G401 (cell line): ENCODE results near the gene RUNDC1. TPM values are rescaled to one million over a fixed set of nuclear protein-coding genes. Genes with fewer than 3 reads are reported as not detected.

Source experiments
- DNase-seq: peaks from one replicate; pipeline ENCODE4 v3.0.0-alpha.2; 2015; ENCODE audit warnings: low spot score
- in situ Hi-C: cut with HindIII; loops from 2 replicates; pipeline ENCODE4 v1.10.0; 2016; ENCODE audit warnings: low sequenced_read_pairs, mixed read lengths
- total RNA-seq: library from RNA; depleted of rRNA; stranded (reverse); fragments of >200 nt; shearing (Covaris generic); gene quantifications from 2 replicates; pipeline ENCODE4 v1.2.3, GENCODE V29; 2014

The RUNDC1 gene
- total RNA-seq, 1 experiment from 2014 or later, result 7.2 TPM

DNA sequence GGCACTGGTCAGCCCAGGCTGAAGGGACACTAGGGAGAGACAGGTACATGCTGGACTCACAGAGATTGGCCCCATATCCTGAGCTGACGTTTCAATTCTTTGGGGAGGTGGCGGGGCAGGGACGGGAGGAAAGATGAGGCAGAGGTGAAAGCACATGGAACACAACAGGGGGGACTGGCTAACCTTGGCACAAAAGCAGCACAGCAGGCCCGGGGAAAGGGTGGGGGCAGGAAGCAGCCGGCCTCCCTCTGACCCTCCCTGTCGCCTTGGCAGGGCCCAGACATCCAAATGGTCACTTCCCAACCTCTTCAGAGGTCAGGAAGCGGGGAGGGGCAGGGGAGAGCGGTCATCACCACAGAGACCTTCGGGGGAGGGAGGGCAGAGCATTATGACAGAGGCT, 35.2 kb downstream of the RUNDC1 start:
- no peak for DNase-seq
- in situ Hi-C loops, result no loop called here

DNA sequence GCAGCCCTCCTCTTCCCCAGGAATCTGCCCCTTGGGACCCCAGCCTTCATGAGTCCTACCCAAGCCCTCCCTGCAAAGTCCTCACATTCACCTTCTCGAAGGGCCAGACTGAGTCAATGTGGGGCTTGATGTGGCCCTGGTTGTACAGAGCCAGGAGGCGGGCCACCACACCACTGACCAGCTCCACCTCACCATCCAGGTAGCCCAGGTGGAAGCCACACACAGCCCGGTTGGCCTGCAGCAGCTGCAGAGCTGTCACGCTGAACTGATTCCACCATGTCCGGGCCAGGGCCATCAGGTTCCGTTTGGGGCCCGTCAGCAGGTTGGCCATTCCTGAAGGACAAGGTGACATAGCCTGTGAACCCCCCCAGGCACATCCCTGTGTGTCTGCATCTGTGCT, 35.9 kb downstream of the RUNDC1 start:
- DNase-seq, result no peak
- in situ Hi-C loops, result no loop called here

DNA sequence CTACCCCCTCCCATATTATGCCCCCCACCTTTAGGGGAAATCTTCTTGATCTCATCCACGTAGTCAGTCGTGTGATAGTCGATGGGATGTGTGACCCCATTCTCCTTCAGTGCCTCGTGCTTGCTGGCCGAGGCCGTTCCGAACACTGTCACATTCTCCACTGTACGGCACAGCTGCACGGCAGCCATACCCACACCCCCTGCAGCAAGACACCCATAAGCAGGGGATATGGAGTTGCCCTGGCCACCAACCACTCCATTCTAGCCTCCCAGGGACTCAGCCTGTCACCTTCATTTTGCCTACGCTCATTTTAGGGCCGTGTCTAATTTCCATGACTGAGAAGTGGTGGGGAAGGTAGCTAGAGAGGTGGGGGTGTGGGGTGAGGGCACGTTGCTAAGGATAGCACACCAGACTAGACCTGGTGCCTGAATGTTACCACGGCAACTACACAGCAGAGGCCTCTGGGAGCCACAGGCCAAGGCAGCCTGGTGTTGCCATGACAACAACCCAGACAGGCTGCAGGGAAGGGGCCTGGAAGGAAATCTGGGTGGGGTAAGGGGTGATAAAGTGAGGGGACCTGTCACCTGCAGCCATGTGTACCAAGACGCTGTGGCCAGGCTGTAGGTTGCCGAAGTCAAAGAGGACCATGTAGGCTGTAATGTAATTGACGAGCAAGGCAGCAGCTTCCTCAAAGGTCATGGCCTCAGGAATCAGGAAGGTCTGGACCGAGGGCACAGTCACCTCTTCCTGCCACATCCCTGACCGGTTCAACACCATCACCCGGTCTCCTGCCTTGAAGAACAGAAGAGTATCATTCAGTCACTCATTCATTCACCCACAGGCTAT, 37.9 kb downstream of the RUNDC1 start:
- in situ Hi-C loops, result no loop called here
- no peak for DNase-seq

DNA sequence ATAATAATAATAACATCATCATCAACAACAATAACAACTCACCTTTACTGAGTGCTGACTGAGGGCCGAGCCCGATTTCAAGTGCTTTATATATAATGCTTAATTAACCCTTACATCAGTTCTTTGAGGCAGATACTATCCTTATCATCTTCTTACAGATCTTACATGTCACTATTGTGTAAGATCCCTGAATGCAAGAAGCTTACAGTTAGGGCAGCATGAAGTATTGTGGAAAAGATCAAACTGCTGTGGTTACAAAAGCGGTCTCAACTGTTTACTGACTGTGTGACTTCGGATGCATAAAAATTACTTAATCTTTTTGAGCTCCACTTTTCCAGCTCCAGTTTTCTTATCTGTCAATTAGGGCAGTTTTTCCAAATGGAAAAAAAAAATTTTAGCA, 38.6 kb downstream of the RUNDC1 start:
- DNase-seq, result no peak
- in situ Hi-C loops, result no loop called here

DNA sequence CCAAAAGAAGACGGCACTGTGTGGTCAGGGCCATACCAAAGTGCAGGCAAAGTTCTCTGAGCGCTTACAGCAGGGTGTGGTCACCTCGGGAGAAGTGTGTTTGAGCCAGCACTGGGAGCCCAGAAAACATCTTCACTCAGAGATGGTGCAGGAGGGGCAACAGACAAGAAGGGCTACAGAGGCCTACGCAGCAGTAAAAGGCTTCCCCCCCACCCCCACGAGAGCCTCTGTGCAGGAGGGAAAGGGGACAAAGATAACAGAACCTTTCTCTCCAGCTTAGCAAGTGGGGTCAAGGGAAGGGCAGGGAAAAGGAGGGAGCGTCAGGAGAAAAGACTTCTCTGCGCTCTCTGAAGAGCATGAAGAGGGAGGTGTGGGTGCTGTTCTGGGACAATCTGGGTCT, 39.1 kb downstream of the RUNDC1 start:
- in situ Hi-C loops, result no loop called here
- DNase-seq, result no peak

DNA sequence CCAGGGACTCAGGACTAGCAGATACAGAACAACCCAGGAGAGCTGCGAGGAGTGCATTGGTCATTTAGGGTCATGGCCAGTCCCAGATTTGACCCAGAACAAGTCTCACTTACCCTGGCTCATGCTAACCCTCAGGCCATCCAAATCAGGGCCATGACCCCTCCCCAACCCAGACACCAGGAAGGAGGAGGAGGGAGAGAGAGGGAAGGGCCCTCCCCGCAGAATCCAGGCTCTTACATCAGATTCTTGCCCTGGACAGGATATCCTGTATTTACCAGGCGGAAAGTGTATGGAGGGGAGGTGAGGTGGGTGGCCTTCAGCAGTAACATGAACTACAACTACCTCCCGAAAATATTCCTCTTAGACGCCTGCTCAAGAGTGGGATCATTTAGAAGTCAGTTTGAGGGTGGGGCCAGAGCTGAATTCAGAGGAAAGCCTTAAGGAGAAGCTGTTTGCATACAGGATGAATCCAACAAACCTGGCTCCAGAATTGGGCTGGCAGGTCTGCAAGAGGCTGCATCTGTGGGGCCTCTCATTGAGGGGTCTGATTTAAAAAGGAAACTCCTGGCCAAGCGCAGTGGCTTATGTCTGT, 39.8 kb downstream of the RUNDC1 start:
- no peak for DNase-seq
- in situ Hi-C loops, result no loop called here

DNA sequence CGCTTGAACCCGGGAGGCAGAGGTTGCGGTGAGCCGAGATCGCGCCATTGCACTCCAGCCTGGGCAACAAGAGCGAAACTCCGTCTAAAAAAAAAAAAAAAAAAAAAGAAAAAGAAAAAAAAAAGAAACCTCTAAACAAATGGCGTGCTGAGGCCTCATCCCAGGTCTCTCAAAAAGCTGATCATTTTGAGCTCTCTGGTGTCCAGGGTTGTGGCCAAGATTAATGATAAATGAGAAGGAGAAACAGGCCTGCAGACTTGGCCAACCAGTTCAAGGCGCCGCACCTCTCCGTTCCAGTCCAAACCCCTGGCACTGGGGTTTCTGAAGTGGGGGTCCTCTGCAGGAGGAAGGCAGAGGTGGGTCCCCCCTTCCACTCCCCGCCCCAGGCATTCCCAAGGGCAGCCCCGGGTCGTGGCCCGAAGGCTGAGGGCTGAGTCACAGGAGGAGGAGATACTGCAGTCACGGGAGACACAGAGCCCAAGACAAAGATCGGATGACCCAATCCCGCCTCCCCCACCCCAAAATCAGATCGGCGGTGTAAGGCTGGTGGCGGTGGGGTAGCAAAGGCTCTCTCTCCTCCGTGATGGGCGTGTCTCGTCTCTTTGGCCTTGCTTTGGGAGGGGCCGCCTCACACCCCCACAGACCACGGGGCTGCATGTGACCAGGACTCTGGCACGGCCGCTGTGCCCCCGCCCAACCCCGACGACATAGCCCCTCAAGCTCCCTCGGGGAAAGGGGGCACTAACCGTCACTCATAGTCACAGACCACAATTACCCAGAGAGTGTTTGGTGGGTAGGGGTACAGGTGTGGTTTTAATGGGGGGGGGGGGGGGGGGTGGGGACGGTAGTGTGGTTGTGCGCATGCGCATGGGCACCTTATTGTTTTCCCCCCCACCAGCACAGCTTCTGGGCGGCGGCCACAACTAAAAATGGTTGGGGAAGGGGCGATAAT, 40.7 kb downstream of the RUNDC1 start:
- peak; percentile 48 for DNase-seq
- in situ Hi-C loops, result no loop called here

DNA sequence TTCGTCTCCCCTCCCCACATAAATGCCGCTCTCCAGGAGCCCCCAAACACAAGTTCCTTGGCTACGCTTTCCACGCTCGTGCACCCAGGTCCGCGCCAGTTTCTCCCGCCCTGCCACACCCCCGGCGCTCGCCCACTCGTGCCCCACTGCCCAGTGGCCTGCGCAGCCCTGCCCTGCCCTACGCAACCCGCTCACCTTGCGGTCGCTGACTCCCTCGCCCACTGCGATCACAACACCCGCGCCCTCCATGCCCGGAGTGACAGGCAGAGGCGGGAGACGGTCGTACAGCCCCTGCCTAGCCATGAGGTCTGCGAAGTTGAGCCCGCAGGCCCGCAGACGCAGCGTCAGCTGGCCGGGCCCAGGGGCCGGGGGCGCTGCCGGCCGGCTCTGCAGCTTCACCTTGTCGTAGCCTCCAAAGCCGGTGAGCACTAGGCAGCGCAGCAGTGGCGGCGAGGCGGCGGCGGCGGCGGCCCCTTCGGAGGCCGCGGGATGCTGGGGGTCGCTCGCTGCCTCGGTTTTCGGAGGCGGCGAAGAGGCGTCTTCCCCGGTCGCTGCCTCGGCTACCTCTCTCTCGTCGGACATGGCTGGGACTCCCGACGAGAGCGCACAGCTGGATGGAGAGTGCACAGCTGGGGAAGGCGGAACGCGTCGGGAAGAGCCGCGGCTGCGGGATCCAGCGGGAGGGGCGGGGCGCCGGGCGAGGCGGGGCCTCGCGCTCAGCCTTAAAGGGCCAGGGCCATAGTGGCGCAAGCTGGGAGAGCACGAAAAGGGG, 41.6 kb downstream of the RUNDC1 start, which contains the start of gene VAT1:
Gene VAT1, minus strand, starts transcription at position 645 of the 772 bp plus-strand sequence. Its CDS starts 63 bp downstream, at position 582.
- DNase-seq, result peak; percentile 76
- in situ Hi-C loops, result no loop called here

DNA sequence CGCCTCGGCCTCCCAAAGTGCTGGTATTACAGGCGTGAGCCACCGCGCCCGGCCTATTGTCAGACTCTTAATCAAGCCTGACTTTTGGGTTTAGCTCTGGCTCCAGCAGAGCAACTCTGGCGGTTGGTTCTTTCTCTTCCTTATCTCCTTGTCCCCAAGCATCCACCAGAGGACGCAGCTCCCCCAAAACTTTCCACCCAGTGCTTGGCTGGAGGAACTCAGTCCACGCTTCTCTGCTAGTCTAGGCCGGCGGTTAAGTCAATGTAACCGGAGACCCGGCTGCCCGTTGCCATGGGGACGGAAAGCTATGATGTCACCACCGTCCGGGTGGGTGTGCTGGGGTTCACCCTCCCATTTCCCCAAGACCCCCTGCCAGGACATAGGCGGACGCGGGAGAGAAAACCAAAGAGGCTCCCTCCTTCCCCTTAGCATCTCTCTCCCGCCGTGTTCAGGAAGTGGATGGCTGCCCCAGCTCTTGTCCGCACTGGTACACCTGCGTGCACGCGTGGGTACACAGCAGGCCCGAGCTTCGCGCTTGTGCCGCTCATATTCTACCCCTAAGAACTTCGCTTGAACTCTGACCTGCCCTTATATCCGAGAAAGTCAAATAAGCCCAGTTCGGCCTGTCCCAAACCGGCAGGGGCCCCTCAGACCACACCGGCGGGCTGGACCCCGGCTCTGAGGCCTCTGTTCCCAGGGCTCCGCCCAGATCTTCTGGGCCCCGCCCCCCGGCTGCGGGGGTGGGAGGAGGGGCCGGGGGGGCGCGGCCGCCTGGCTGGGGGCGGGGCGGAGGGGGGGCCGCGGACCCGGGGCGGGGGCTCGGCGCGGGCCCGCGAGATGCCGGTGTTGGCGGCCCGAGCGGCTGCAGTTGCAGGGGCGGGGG, 44.3 kb downstream of the RUNDC1 start, which contains the start of gene RND2:
Gene RND2, plus strand, starts transcription at position 825 of the 883 bp plus-strand sequence. CDS start 117 bp downstream, outside the sequence.
- DNase-seq, result peak; percentile 91
- in situ Hi-C loops, result no loop called here

DNA sequence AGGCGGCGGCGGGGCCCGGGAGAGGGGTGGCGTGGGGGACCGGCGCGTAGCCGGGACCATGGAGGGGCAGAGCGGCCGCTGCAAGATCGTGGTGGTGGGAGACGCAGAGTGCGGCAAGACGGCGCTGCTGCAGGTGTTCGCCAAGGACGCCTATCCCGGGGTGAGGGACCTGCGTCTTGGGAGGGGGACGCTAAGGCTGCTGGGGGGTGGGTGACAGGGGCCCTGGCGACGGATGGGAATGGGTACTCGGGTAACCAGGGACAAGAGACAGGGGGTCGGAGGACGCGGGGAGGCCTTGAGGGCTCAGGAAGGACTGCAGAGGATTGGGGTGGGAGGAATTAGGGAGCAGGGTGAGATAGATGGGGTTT, 44.9 kb downstream of the RUNDC1 start:
- in situ Hi-C loops, result no loop called here
- DNase-seq, result no peak

DNA sequence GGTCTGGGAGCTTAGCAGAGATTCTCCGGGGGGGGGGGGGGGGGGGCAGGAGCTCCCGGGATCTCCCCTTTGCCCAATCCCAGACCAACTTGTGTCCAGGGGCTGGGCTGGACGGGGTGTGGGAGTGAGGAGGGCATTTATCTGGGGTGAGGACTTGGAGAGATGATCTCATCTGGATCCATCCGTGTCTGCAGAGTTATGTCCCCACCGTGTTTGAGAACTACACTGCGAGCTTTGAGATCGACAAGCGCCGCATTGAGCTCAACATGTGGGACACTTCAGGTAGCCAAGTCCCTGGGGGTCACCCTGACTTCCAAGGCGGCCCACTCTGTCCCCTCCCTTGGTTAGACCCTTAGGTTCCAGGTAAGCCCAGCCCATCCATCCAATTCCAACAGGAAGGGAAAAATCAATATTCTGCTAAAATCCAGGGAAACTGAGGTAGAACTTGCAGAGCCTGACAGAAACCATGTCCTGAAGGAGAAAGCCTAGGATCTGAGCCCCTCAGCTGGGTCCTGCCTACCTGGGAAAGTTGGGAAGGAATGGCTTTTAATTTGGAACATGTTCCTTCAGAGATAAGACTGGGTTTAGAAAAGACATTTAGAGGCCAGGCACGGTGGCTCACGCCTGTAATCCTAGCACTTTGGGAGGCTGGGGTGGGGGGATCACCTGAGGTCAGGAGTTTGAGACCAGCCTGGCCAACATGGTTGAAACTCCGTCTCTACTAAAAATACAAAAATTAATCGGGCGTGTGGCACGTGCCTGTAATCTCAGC, 45.6 kb downstream of the RUNDC1 start:
- no peak for DNase-seq
- in situ Hi-C loops, result no loop called here

DNA sequence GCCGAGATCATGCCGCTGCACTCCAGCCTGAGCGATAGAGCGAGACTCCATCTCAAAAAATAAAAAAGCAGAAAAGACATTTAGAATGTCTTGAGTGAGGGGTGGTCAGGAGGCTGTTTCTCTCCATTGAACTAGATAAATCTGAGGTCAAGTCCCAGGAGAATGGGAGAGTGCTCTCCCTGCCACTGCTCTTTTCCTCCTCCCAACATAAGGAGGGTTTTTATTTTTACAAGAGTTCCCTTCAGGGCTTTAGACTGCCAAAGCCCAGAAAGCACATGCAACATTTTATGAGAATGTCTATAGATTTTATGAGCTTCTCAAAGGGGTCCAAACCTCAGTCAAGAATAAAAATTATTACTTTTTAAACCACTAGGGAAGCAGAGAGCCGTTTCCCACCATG, 46.2 kb downstream of the RUNDC1 start:
- no peak for DNase-seq
- in situ Hi-C loops, result no loop called here

DNA sequence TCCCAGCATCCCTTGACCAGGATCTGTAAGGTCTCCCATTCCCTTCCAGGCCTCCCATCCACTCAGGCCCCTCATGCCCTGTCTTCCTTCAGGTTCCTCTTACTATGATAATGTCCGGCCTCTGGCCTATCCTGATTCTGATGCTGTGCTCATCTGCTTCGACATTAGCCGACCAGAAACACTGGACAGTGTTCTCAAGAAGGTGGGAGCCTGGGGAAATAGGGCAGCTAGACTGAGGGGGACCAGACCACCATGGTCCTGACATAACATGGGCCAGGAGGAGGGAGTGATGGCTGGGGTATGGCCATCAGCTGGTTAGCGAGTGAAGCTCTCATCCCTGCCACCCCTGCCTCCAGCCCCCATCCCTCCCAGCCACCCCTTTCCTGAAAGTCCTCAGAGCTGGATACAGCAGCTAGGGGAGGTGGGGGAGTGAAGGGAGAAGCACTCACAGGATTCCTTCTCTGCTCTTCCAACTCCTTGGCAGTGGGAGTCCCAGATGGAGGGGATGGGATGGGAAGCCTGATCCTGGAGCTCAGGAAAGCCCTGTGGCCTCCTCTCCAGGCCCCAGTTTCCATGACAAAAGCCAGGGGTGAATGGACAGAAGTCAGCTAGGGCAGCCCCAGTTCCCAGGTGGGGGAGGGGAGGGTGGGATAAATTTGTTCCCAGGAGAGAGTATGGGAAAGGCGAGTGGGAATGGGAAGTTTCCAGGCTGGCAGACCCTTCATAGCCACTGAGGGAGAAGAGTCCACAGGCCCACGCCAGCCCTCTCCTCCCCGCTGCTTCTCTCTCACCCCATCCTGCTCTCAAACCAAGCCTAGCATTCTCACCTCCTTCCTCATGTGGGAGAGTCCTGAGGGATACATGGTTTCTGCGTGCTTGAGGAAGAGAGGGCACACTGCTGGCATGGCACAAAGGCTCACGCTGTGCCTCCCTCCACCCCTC, 47.0 kb downstream of the RUNDC1 start:
- no peak for DNase-seq
- in situ Hi-C loops, result no loop called here

DNA sequence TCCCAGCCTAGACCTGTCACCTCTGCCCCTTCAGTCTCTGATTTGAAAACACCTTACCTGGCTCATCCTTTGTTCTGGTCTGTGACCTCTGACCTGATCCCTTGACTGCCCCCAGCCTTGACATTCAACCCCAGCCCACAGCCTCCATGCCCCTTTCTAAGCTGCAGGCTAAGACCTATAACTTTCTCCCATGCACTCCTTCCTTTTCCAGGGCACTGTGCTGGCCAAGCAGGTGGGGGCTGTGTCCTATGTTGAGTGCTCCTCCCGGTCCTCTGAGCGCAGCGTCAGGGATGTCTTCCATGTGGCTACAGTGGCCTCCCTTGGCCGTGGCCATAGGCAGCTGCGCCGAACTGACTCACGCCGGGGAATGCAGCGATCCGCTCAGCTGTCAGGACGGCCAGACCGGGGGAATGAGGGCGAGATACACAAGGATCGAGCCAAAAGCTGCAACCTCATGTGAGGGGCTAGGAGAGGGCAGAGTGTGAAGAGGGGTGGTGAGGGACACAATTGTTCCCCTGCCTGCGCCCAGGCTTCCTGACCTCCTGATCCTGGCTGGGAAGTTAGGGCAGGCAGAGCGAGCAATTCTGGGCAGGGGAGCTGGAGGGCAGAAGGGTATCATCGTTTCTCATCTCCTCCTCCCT, 48.0 kb downstream of the RUNDC1 start:
- in situ Hi-C loops, result no loop called here

DNA sequence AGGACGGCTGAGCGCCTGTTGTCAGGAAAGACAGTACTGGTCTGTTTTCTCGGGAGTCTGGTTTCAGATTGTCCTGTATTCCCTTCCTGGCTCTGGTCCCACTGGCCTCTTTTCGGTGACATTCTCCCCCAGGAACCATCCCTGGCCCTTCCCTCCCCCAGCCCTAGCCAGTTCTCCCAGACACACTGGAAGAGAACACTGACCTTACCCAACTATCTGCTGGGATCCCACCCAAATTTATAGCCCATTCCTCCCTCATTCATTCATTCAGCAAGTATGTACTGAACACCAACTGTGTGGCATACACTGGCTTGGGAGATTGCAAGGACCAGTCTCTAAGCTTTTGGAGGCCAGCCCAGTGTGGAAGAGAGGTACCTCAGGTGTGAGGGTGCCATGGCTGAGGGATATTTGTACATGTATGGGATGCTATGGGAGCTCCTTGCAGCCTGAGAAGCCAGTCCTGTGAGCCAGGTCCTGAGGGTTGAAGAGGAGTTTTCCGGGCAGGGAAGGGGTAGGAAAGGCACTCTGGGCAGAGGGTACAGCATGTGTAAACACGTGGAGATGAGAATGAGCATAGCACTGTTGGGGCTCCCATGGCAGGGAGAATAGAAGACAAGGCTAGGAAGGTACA, 49.9 kb downstream of the RUNDC1 start:
- DNase-seq, result peak; percentile 40
- in situ Hi-C loops, result loop anchor here (5.0 kb wide), 1 partner anchor 87 kb away; no protein-coding TSS in a partner anchor

More for the DNA sequence above, 48.0 kb downstream of the RUNDC1 start:
- no peak for DNase-seq
